ENCODE results near the gene PSME3IP1. TPM values are rescaled to one million over a fixed set of nuclear protein-coding genes. Genes with fewer than 3 reads are reported as not detected.

Gene PSME3IP1
- total RNA-seq, 1 experiment from 2014 or later, result 104 TPM

- no peak for ATAC-seq
- peak overlapping the region; percentile 80 for H3K27ac Mint-ChIP-seq
- POLR2A ChIA-PET, result interaction anchor here (0.9 kb wide), 1 partner anchor 92 kb away, joined by 3 read pairs; the partner anchor contains the start of gene CPNE2
These were observed 873 bp downstream of the PSME3IP1 start for GRCh38 chr16:57184887-57185445.

More at GRCh38 chr16:57184887-57185445, 873 bp downstream of the PSME3IP1 start:
- H3K9me3 Mint-ChIP-seq, result no peaks in the 10 kb centered on the region
- H3K27me3 Mint-ChIP-seq (ENCODE audit: low read depth), result no peaks in the 10 kb centered on the region; the same call in 1 of the 2 replicates
- CTCF ChIA-PET, result interaction anchor here (1.3 to 1.7 kb wide), 4 partner anchors 87 to 392 kb away, joined by 3 to 9 read pairs (median 6); partner anchors contain the start of gene CPNE2
- no peaks in the 10 kb centered on the region for H3K36me3 Mint-ChIP-seq
- DNase-seq (ENCODE audit: low spot score), result no peak
- no peak for TF ChIP-seq TCF7 (CRISPR knock-in tag; IDR thresholded peaks at IDR 0.05; ENCODE audit: low read depth)
- TF ChIP-seq ZNF512 (CRISPR knock-in tag; IDR thresholded peaks at IDR 0.05; ENCODE audit: borderline replicate concordance), result no peak
- TF ChIP-seq USF1 (CRISPR knock-in tag; IDR thresholded peaks at IDR 0.05), result no peak
- TF ChIP-seq STAT6 (CRISPR knock-in tag; conservative IDR thresholded peaks at IDR 0.05; ENCODE audit: low read depth), result no peak
- no peak for TF ChIP-seq CREM (CRISPR knock-in tag; IDR thresholded peaks at IDR 0.05)
- no peak for TF ChIP-seq SMAD3 (CRISPR knock-in tag; IDR thresholded peaks at IDR 0.05; ENCODE audit: borderline replicate concordance)
- TF ChIP-seq E2F4 (CRISPR knock-in tag; IDR thresholded peaks at IDR 0.05; ENCODE audit: borderline replicate concordance, low read depth), result no peak
- TF ChIP-seq CTCF (IDR thresholded peaks at IDR 0.05), result no peak
- TF ChIP-seq MLX (CRISPR knock-in tag; IDR thresholded peaks at IDR 0.05), result no peak
- H3K4me3 Mint-ChIP-seq, result peak overlapping the region; percentile 96
- peaks cover 50% of the 10 kb centered on the region for H3K4me1 Mint-ChIP-seq
